Keratinocyte (primary cell): Measurements from ENCODE around the gene ATPAF1. TPM values are rescaled to one million over a fixed set of nuclear protein-coding genes. Genes with fewer than 3 reads are reported as not detected.

Experiments used
- DNase-seq: peaks from one replicate; pipeline ENCODE4 v3.0.0-alpha.2; 2011; ENCODE audit warnings: low read depth, missing footprints, low spot score
- FAIRE-seq: peaks from 2 replicates; lab custom pipeline; 2011; peaks lifted over from hg19 to GRCh38; lab: Jason Lieb, UNC
- H2AFZ ChIP-seq: 2 replicates; pipeline ENCODE4 v1.6.0; 2012; ENCODE audit warnings: low read length, control low read depth, inconsistent platforms; ENCODE audit not compliant: control insufficient read depth
- H3K27ac ChIP-seq: 2 replicates; pipeline ENCODE4 v1.5.1; 2011; ENCODE audit warnings: low read length; ENCODE audit not compliant: control insufficient read depth, insufficient read depth
- H3K27me3 ChIP-seq: 3 replicates; pipeline ENCODE4 v1.6.0; 2011; ENCODE audit warnings: low read length; ENCODE audit not compliant: control insufficient read depth, insufficient read depth; ENCODE audit errors: extremely low read depth
- H3K36me3 ChIP-seq, 2 experiments: 2 replicates in 1 of 2; 3 replicates in 1 of 2; pipeline ENCODE4 v1.5.1; 2011; ENCODE audit warnings: low read length in 2 of 2, mild to moderate bottlenecking in 1 of 2; ENCODE audit not compliant: control insufficient read depth in 2 of 2, insufficient read depth in 2 of 2; ENCODE audit errors: extremely low read depth in 1 of 2
- H3K4me1 ChIP-seq: 3 replicates; pipeline ENCODE4 v1.5.1; 2011; ENCODE audit warnings: low read length; ENCODE audit not compliant: control insufficient read depth, insufficient read depth; ENCODE audit errors: extremely low read depth
- H3K4me2 ChIP-seq: 3 replicates; pipeline ENCODE4 v1.6.0; 2011; ENCODE audit warnings: low read depth, low read length; ENCODE audit not compliant: control insufficient read depth, insufficient read depth; ENCODE audit errors: extremely low read depth
- H3K4me3 ChIP-seq, 3 experiments: fragments of 200-600 bp in 1 of 3; sonication (generic) in 1 of 3; 2 replicates in 2 of 3; 3 replicates in 1 of 3; pipeline ENCODE4 v1.5.1; 2011 to 2016; ENCODE audit warnings: low read length in 3 of 3, mild to moderate bottlenecking in 3 of 3, control low read depth in 2 of 3, inconsistent platforms in 1 of 3, low read depth in 1 of 3, mixed read lengths in 1 of 3, mixed run types in 1 of 3, moderate library complexity in 1 of 3; ENCODE audit not compliant: control insufficient read depth in 2 of 3, insufficient read depth in 2 of 3; ENCODE audit errors: extremely low read depth in 1 of 3
- H3K79me2 ChIP-seq: 2 replicates; pipeline ENCODE4 v1.6.0; 2012; ENCODE audit warnings: low read length; ENCODE audit not compliant: control insufficient read depth, insufficient read depth
- H3K9ac ChIP-seq: 3 replicates; pipeline ENCODE4 v1.6.0; 2011; ENCODE audit warnings: low read length; ENCODE audit not compliant: control insufficient read depth, insufficient read depth; ENCODE audit errors: extremely low read depth
- H3K9me1 ChIP-seq: 3 replicates; pipeline ENCODE4 v1.6.0; 2011; ENCODE audit warnings: low read length; ENCODE audit not compliant: control insufficient read depth, insufficient read depth; ENCODE audit errors: extremely low read depth
- H3K9me3 ChIP-seq: 2 replicates; pipeline ENCODE4 v1.5.1; 2012; ENCODE audit warnings: low read depth, low read length; ENCODE audit not compliant: control insufficient read depth
- H4K20me1 ChIP-seq: 3 replicates; pipeline ENCODE4 v1.6.0; 2011; ENCODE audit warnings: low read length; ENCODE audit not compliant: control insufficient read depth, insufficient read depth; ENCODE audit errors: extremely low read depth
- CTCF ChIP-seq, 3 experiments: IDR thresholded peaks in 1 of 3; conservative IDR thresholded peaks in 1 of 3; optimal IDR thresholded peaks in 1 of 3; 2 replicates in 2 of 3; 3 replicates in 1 of 3; pipeline versions ENCODE3 to v1.5.1; 2011; ENCODE audit warnings: low read length in 3 of 3, mild to moderate bottlenecking in 3 of 3, moderate library complexity in 2 of 3, control low read depth in 1 of 3, inconsistent platforms in 1 of 3; ENCODE audit not compliant: insufficient read depth in 2 of 3; ENCODE audit errors: extremely low read depth in 1 of 3
- EZH2 ChIP-seq: IDR thresholded peaks from one replicate; pipeline ENCODE4 v1.6.1; 2012; ENCODE audit warnings: inconsistent platforms, mild to moderate bottlenecking, low read length, moderate library complexity
- dilution Hi-C: fragments of 300-500 bp; cut with MboI; formaldehyde crosslinking; loops from one replicate; pipeline ENCODE4 v1.7.0; 2020; ENCODE audit warnings: low sequenced_read_pairs; ENCODE audit not compliant: extremely low pct_ligation_motif_present
- polyA plus RNA-seq, 5 experiments: library from polyadenylated mRNA; depleted of rRNA in 3 of 5; stranded (reverse) in 3 of 5; stranded (forward) in 1 of 5; unstranded in 1 of 5; fragments of >200 nt; gene quantifications; 1 replicate in 1 of 5; 2 replicates in 3 of 5; 3 replicates in 1 of 5; pipeline versions ENCODE4 v1.2.1 to v1.2.3, GENCODE V29; 2011 to 2012; ENCODE audit warnings: missing spikeins in 2 of 5, low read depth in 1 of 5, low replicate concordance in 1 of 5

The ATPAF1 gene
- polyA plus RNA-seq, 1 donor (not counting 4 experiments of a cell fraction or from before 2014, with no cell fraction given): 55.6 TPM

GRCh38 chr1:46596846-46597245, 71.3 kb downstream of the ATPAF1 start:
- peaks cover 22% of the 10 kb centered on the region for H3K79me2 ChIP-seq
- H4K20me1 ChIP-seq: no peaks in the 10 kb centered on the region
- no peaks in the 10 kb centered on the region for H3K9me1 ChIP-seq
- no peak overlapping the region for H3K4me3 ChIP-seq
- H3K9me3 ChIP-seq: no peaks in the 10 kb centered on the region
- DNase-seq: no peak
- H3K27ac ChIP-seq: no peak overlapping the region
- no peak overlapping the region for H3K9ac ChIP-seq
- no peaks in the 10 kb centered on the region for H3K27me3 ChIP-seq
- TF ChIP-seq EZH2 (no peak), CTCF (optimal IDR thresholded peaks at IDR 0.05 in 1 of 3, IDR thresholded peaks at IDR 0.05 in 1 of 3, conservative IDR thresholded peaks at IDR 0.05 in 1 of 3; ENCODE audit: extremely low read depth in 1 of 3, insufficient read depth in 2 of 3, low read length in 3 of 3) (no peak)
- FAIRE-seq: no peak
- H3K36me3 ChIP-seq: peaks cover 7 to 9% of the 10 kb centered on the region in 2 experiments
- dilution Hi-C loops: no loop called here
- no peak overlapping the region for H3K4me2 ChIP-seq
- H2AFZ ChIP-seq: no peak overlapping the region
- H3K4me1 ChIP-seq: no peaks in the 10 kb centered on the region

- H2AFZ ChIP-seq: no peak overlapping the region
- peaks cover 12 to 13% of the 10 kb centered on the region in 2 experiments for H3K36me3 ChIP-seq
- H3K9me3 ChIP-seq: no peaks in the 10 kb centered on the region
- no peak overlapping the region for H3K27ac ChIP-seq
- dilution Hi-C loops: no loop called here
- no peaks in the 10 kb centered on the region for H3K4me1 ChIP-seq
- TF ChIP-seq CTCF (optimal IDR thresholded peaks at IDR 0.05 in 1 of 3, IDR thresholded peaks at IDR 0.05 in 1 of 3, conservative IDR thresholded peaks at IDR 0.05 in 1 of 3; ENCODE audit: extremely low read depth in 1 of 3, insufficient read depth in 2 of 3, low read length in 3 of 3): no peak
- no peak for TF ChIP-seq EZH2
- DNase-seq: no peak
- H3K79me2 ChIP-seq: peaks cover 17% of the 10 kb centered on the region
- no peak overlapping the region for H3K9ac ChIP-seq
- no peaks in the 10 kb centered on the region for H3K27me3 ChIP-seq
- no peaks in the 10 kb centered on the region for H4K20me1 ChIP-seq
- H3K9me1 ChIP-seq: no peaks in the 10 kb centered on the region
- no peak overlapping the region for H3K4me2 ChIP-seq
- FAIRE-seq: no peak
- no peak overlapping the region for H3K4me3 ChIP-seq
Observed at GRCh38 chr1:46596036-46596435, 72.1 kb downstream of the ATPAF1 start.
